GM04504 (cell line): ENCODE measurements around the gene LHPP.

Source experiments
- DNase-seq: peaks from one replicate; pipeline ENCODE4 v3.0.0-alpha.2; 2012; ENCODE audit warnings: low read depth

The LHPP gene

DNA sequence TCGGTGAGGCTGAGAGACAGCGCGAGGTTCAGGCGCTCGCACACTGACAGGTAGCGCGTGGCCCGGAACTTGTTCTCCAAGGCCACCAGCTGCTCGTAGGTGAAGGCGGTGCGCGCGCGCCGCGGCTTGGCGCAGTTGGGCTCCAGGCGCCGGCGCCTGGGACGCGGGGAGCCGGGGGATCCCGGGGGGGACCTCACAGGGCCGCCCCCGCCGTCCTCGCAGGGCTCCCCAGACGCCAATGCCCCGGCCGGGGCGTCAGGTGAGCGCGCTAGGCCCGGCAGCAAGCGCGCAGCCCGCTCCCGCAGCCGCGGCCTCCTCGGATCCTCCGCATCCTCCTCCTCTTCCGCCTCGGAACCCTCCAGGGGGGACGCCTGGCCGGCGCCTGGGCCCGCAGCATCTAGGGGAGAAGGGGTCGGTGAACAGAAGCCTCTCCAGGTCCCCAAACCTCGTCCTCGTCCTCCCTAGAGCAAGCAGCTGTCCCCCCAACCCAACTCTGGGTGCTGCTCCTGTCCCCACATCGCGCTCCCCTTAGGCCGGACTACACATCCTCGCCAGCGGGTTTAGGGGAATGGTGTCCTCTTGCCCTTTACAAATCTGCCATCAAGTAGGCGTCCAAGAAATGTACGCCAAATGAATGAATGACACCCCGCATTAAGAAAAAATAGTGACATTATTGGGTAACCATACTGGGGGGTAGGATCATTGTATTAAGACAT is 13.7 kb upstream of the LHPP start:
- no peak for DNase-seq

DNA sequence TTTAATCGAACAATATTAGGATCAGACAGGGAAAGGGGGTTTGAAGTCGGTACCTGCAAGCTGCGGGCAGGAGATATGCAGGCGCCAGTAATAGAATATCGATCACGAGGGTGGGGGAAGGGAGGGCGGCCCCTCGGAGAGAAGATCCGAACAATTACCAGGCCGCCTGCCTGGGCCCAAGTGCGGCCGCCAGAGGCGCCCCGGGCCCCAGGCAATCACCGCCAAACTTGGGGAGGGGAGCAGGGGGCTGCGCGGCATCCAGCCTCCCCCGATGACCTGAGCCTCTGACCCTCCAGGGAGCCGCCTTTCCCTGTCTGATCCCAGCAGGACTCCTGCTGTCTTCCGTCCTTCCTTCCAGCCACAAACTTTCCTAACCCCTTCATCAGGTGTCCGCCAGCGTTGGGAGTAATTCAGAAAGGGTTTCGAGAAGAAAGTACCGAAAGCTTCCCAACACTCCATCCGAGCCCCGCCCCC is 12.9 kb upstream of the LHPP start:
- DNase-seq, result no peak

DNA sequence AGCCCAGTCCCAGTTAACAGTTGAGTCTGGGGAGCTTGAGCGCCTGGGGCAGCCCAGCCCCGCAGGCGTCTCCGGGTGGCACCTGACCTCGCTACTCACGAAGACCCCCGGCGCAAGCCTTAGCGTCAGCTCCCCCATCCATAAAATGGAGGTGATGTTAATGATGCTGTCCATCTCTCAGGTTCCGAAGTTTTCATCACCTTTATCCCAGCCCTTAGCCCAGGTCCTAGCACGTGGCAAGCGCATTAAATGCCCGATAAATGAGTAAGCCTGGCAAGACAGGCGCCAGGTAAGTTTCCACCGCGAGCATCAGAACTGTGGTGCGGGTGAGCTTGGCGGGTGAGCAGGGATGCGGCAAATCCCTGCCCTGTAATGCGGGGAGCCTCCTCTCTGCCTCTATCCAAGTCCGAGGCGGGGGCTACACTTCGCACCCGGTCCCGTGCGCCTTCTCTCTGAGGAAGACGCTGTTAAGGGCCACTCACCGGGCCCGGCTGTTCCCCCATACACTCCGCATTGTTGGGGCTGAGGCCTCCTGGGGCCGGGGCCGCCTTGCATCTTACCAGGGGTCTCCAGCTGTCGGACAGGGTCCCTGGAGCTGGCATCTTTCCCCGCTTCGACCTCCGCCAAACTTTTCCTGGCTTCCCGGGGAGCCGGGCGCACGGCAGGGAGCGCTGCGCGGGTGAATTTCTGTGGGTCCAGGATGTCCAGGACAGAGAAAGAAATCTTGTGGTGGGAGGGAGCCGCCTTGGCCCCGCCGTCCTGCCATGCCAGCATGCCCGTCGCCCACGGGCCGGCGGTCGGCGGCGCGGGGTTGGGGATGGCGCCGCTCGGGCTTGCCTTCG is 12.2 kb upstream of the LHPP start:
- no peak for DNase-seq

DNA sequence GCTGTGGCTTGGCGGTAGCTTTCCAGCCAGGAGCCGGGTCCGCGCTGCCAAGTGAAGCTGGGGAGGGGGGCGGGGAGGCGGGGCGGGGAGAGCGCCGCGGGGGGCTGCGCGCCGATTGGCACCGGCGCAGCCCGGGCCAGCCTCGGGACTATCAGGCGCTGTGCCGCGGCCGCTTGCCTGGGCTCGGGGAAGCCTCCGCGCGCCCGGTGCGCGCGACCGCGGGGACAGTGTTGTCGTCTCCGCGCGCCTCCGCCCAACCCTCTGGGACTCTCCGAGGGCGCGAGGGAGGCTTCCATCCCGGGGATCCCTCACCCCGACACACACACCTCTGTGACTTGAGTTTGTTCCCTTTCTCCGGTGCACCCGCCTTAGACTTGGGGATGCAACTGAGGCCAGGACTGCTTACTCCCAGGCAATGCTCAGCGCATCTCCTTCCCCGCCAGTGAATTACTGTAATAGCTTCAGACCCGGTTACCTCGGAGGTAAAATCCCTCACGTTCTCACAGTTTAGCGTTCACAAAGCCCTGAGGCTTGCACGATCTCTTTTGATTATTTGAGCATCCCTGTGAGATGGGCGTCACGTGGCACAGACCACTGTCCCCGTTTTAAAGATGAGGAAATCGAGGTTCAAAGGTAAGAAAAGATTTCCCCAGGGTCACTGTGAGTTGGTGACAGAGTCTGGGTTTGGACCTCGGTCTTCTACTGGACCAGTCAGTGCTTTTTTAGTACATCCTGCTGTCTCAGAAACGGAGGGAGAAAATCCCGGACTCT is 11.4 kb upstream of the LHPP start, which contains the start of gene NKX1-2:
TSS of gene NKX1-2 (minus strand) at position 24 of the 771 bp plus-strand sequence. CDS start 92 bp downstream, outside the sequence.
- DNase-seq, result no peak

DNA sequence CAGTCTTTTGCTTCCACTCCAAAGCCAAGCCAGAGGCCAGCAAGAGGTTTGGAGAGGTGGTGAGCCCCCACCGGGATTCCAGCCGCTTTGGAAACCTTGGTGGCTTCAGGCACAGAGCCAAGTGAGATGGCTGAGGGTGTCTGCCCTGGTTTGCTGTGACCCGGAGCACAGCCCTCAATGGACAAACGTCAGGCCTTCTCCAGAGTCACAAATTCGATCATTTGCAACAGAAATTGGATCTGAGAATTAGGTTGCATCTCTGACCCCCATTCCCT is 10.9 kb upstream of the LHPP start:
- DNase-seq, result no peak

DNA sequence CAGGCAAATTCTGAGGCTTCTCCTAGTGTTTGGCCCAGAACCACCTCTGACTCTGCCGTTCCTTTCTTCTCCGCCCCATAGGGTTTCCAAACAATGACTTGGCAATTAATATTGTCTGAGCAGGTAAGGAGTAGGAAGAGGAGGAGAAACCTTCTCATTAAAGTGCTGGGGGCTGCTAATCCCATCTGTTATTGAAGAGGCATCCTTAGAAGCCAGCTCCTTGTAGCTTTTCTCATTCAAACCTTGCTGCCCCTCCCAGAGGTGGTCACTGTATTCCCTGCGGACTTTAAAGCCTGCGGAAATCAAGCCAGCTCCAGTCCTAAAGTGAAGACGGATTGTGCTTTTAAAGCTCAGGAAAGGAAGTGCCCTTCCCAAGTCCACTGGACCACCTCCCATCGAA is 10.3 kb upstream of the LHPP start:
- DNase-seq, result no peak

DNA sequence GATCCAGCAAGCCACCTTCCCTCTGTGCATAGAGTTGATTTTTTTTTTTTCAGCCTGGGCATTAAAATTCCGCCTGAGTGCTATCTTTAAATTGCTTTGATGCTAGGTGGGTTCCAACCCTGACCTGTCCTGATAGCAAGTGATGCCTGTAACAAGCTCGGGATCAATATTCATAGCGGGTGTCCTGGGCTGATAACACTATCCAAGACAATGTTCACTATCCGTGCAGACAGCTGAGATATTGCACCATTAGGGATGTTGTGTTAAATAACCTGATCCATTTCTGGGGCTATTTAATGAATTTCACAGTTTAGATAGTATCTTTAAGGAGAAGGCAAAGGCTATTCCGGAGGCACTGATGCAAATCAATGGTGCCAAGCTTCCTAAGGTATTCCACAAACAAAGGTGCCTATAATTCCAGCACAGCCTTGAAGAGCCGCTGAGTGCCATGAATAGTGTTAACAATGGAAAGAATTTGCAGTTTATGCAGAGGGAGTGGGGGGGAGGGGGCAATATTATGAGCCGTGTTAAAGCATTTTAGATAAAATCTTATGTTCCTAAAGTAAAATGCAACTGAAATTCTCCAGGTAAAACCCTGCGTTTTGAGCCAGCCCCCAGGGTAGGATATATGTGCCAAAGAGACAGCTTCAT is 7.5 kb upstream of the LHPP start:
- DNase-seq, result no peak

- DNase-seq, result no peak
Observed at GRCh38 chr10:124455441-124455840, 6.2 kb upstream of the LHPP start.

DNA sequence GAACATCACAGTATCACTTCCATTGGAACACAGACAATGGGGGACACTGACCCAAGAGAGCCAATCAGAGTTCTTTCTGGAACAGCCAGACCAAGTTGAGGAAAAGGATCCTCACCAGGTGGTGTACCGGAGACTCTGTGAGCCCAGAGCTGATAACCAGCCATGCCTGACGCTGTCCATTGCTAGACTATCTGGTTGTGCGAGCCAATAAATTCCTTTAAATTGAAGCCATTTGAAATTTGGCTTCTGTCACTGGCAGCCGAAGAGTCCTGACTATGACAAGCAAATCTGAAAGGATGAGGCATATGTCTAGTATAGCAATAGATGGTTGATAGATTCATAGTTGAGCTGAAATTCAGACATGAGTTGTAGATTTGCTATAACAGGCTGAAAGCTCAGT is 3.1 kb upstream of the LHPP start:
- no peak for DNase-seq

GRCh38 chr10:124458889-124459288 is 2.7 kb upstream of the LHPP start:
- DNase-seq, result no peak

DNA sequence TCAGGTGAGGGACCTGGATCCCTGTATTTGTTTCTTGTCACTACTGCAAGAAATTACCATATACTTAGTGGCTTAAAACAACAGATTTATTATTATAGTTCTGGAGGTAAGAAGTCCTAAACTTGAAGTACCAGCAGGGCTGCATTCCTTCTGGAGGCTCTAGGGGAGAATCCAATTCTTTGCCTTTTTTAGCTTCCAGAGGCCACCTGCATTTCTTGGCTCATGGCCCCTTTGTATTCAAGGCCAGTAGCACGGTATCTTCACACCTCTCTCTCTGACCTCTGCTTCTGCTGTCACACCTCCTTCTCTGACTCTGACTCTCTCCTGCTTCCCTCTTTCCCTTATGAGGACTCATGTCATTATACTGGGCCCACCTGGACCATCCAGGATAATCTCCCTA is 2.2 kb upstream of the LHPP start:
- no peak for DNase-seq

DNA sequence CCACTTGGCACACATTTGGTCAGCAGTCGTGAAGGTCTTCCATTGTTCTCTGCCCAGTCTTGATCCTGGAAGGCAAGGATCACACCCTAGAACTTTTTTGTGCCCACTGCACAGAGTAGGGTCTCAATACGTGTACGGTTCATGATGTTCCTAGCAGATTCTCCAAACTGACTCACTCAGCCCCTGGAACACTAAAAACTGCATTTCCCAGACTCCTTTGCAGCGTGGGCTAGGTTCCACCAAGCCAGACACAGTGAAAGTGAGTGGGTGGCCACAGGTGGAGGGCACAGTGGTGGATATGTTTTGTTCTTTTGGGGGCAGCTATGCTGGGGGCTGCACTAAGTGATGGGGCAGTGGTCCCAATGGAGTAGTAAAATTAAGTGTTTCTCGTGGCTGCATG is 1.5 kb upstream of the LHPP start:
- DNase-seq, result no peak

- no peak for DNase-seq
Observed at GRCh38 chr10:124462348-124462695, 699 bp downstream of the LHPP start.

DNA sequence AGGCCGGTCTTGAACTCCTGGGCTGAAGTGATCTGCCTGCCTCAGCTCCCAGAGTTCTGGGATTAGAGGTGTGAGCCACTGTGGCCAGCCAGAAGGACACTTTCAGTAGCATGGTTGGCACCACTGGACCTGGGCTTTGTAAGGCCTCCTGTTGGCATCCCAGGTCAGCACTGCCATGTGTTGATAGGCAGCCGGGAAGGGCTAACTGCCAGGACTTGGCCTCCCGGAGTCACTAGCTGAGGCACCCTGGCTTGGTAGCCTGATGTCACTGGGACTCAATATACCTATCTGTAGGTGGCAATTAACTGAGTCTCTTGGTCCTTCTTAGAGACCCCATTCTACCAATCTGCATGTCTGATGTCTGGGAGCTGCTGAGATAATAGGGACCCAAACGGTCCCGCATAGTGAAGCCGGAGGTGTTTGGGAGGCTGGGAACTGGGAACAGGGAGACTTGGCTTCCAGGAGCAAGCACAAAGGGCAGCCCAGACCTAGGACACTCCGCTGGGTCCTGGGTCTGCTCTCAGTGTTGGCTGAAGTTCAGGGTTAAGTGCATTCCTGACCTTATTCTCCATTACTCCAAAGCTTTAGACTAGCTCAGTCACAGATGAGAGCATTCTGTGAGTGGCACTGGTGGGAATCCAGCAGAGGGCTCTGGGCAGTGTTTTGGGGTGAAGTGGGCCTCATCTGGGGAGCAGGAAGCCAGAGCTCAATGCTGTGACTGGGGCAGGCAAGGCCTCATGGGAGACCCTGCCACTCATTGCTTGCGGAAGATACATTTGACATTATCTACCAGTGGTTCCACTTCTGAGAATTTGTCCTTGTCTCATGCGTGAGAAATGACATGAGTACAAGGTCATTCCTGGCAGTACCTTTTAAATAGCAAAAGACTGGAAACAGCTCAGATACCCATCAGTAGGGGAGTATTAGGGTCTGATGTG is 2.7 kb downstream of the LHPP start:
- DNase-seq, result no peak

- no peak for DNase-seq
Observed at GRCh38 chr10:124465003-124465776, 3.6 kb downstream of the LHPP start.

DNA sequence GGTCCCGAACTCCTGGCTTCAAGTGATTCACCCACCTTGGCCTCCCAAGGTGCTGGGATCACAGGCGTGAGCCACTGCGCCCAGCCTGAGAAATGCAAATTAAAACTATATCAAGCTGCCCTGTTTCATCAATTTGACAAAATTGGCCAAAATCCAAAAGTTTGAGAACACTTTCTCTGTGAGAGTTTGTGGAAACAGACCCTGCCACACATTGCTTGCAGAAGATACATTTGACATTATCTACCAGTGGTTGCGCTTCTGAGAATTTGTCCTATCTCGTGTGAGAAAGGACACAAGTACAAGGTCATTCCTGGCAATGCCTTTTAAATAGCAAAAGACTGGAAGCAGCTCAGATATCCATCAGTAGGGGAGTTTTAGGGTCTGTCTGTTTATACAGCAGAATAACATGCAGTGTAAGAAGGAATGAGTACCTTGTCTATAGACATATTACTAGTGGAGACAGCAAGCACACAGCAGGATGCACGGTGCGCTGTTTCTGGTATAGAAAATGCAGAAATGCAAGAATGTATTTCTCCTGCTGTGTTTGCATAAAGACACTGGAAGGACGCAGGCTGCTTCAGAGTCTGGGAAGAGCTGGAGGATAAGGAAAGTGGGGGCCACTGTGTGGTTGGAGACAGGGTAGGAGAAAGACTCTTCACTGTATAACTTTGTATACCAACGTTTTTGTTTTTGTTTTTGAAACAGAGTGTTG is 4.3 kb downstream of the LHPP start:
- DNase-seq, result no peak

GRCh38 chr10:124467165-124467564 is 5.5 kb downstream of the LHPP start:
- no peak for DNase-seq

- no peak for DNase-seq
Observed at GRCh38 chr10:124468624-124469023, 7.0 kb downstream of the LHPP start.

GRCh38 chr10:124469956-124470484 is 8.4 kb downstream of the LHPP start:
- no peak for DNase-seq
